T-helper 17 cell (primary cell): ENCODE data around the gene MCTP1. TPM values are rescaled to one million over a fixed set of nuclear protein-coding genes. Genes with fewer than 3 reads are reported as not detected.

ENCODE experiments used
- ATAC-seq: fragments of 150-1000 bp; cut with Tn5 transposase; 2 replicates; pipeline ENCODE4 v1.10.0; 2021; ENCODE audit warnings: mild to moderate bottlenecking, moderate library complexity
- DNase-seq, 3 donors: peaks; one replicate each; pipeline versions ENCODE4 v3.0.0 to v3.0.0-alpha.2; 2020 to 2021
- H3K9me3 ChIP-seq: one replicate; pipeline ENCODE4 v1.7.0; 2013; ENCODE audit warnings: low read length, mild to moderate bottlenecking; ENCODE audit not compliant: control insufficient read depth, poor library complexity, severe bottlenecking
- H3K27ac Mint-ChIP-seq: one replicate; pipeline ENCODE4 v1.8.0; 2022; ENCODE audit warnings: mild to moderate bottlenecking, moderate library complexity, mixed read lengths
- H3K27me3 Mint-ChIP-seq: one replicate; pipeline ENCODE4 v1.8.0; 2022; ENCODE audit warnings: mixed read lengths
- H3K36me3 Mint-ChIP-seq: one replicate; pipeline ENCODE4 v1.8.0; 2022; ENCODE audit warnings: low read depth, mixed read lengths
- H3K4me1 Mint-ChIP-seq: one replicate; pipeline ENCODE4 v1.8.0; 2022; ENCODE audit warnings: mild to moderate bottlenecking, mixed read lengths
- H3K4me3 Mint-ChIP-seq: one replicate; pipeline ENCODE4 v1.8.0; 2022; ENCODE audit warnings: mild to moderate bottlenecking, moderate library complexity, mixed read lengths
- total RNA-seq, 4 donors: library from RNA in 2 of 4; stranded (reverse) in 2 of 4; gene quantifications; one replicate each; pipeline ENCODE4 v1.2.3 and lab custom pipeline; 2022 to 2026

MCTP1 gene
- total RNA-seq, 2 donors from 2014 or later = 2.0 to 14.8 TPM

GRCh38 chr5:94759961-94760360, 524.9 kb downstream of the MCTP1 start:
- H3K9me3 ChIP-seq = no peaks in the 10 kb centered on the region
- DNase-seq (no peak), ATAC-seq (no peak)
- Mint-ChIP-seq H3K27ac (no peak overlapping the region), H3K27me3 (no peaks in the 10 kb centered on the region), H3K36me3 (no peaks in the 10 kb centered on the region), H3K4me3 (no peak overlapping the region), H3K4me1 (no peaks in the 10 kb centered on the region)

- no peaks in the 10 kb centered on the region for H3K4me1 Mint-ChIP-seq
- DNase-seq (no peak), ATAC-seq (no peak)
- no peaks in the 10 kb centered on the region for H3K27me3 Mint-ChIP-seq
- H3K27ac Mint-ChIP-seq = no peak overlapping the region
- no peaks in the 10 kb centered on the region for H3K36me3 Mint-ChIP-seq
- H3K9me3 ChIP-seq = no peaks in the 10 kb centered on the region
- H3K4me3 Mint-ChIP-seq = no peak overlapping the region
These were observed 525.9 kb downstream of the MCTP1 start for GRCh38 chr5:94759022-94759421.

- no peaks in the 10 kb centered on the region for H3K9me3 ChIP-seq
- Mint-ChIP-seq H3K27me3 (no peaks in the 10 kb centered on the region), H3K27ac (no peak overlapping the region), H3K4me1 (no peaks in the 10 kb centered on the region), H3K4me3 (no peak overlapping the region), H3K36me3 (no peaks in the 10 kb centered on the region)
- ATAC-seq = no peak
- DNase-seq = no peak
These were observed 530.1 kb downstream of the MCTP1 start for GRCh38 chr5:94754824-94755223.

- H3K27me3 Mint-ChIP-seq = no peaks in the 10 kb centered on the region
- no peak overlapping the region for H3K27ac Mint-ChIP-seq
- H3K4me1 Mint-ChIP-seq = no peaks in the 10 kb centered on the region
- no peaks in the 10 kb centered on the region for H3K9me3 ChIP-seq
- ATAC-seq = no peak
- no peak overlapping the region for H3K4me3 Mint-ChIP-seq
- no peak for DNase-seq
- H3K36me3 Mint-ChIP-seq = no peaks in the 10 kb centered on the region
These were observed 533.4 kb downstream of the MCTP1 start for GRCh38 chr5:94751460-94751859.

GRCh38 chr5:94750681-94751080, 534.2 kb downstream of the MCTP1 start:
- DNase-seq = no peak
- Mint-ChIP-seq H3K4me1 (peaks cover 2% of the 10 kb centered on the region), H3K36me3 (no peaks in the 10 kb centered on the region), H3K4me3 (no peak overlapping the region), H3K27ac (no peak overlapping the region), H3K27me3 (peaks cover 7% of the 10 kb centered on the region)
- ATAC-seq = no peak
- no peaks in the 10 kb centered on the region for H3K9me3 ChIP-seq

GRCh38 chr5:94749042-94749441, 535.9 kb downstream of the MCTP1 start:
- Mint-ChIP-seq H3K4me1 (peaks cover 2% of the 10 kb centered on the region), H3K36me3 (no peaks in the 10 kb centered on the region), H3K27ac (no peak overlapping the region), H3K4me3 (no peak overlapping the region), H3K27me3 (peaks cover 23% of the 10 kb centered on the region)
- ATAC-seq (no peak), DNase-seq (no peak)
- H3K9me3 ChIP-seq = no peaks in the 10 kb centered on the region

GRCh38 chr5:94748212-94748611, 536.7 kb downstream of the MCTP1 start:
- H3K27ac Mint-ChIP-seq = no peak overlapping the region
- ATAC-seq = no peak
- no peaks in the 10 kb centered on the region for H3K36me3 Mint-ChIP-seq

GRCh38 chr5:94747371-94747770, 537.5 kb downstream of the MCTP1 start:
- Mint-ChIP-seq H3K27me3 (peaks cover 32% of the 10 kb centered on the region), H3K27ac (no peak overlapping the region), H3K36me3 (no peaks in the 10 kb centered on the region), H3K4me3 (no peak overlapping the region), H3K4me1 (peaks cover 2% of the 10 kb centered on the region)
- DNase-seq (no peak), ATAC-seq (no peak)
- H3K9me3 ChIP-seq = no peaks in the 10 kb centered on the region

More at GRCh38 chr5:94748212-94748611, 536.7 kb downstream of the MCTP1 start:
- H3K27me3 Mint-ChIP-seq = peaks cover 26% of the 10 kb centered on the region
- peaks cover 2% of the 10 kb centered on the region for H3K4me1 Mint-ChIP-seq
- H3K4me3 Mint-ChIP-seq = no peak overlapping the region
- no peak for DNase-seq
- H3K9me3 ChIP-seq = no peaks in the 10 kb centered on the region

- no peak overlapping the region for H3K4me3 Mint-ChIP-seq
- ATAC-seq (no peak), DNase-seq (no peak)
- no peak overlapping the region for H3K27ac Mint-ChIP-seq
- H3K36me3 Mint-ChIP-seq = no peaks in the 10 kb centered on the region
- no peaks in the 10 kb centered on the region for H3K9me3 ChIP-seq
- peaks cover 2% of the 10 kb centered on the region for H3K4me1 Mint-ChIP-seq
- peaks cover 32% of the 10 kb centered on the region for H3K27me3 Mint-ChIP-seq
These were observed 538.2 kb downstream of the MCTP1 start for GRCh38 chr5:94746731-94747124.

GRCh38 chr5:94745786-94746730, 538.8 kb downstream of the MCTP1 start:
- Mint-ChIP-seq H3K36me3 (no peaks in the 10 kb centered on the region), H3K27me3 (peaks cover 32% of the 10 kb centered on the region), H3K27ac (no peak overlapping the region), H3K4me1 (peaks cover 2% of the 10 kb centered on the region), H3K4me3 (no peak overlapping the region)
- H3K9me3 ChIP-seq = no peaks in the 10 kb centered on the region
- no peak for DNase-seq
- ATAC-seq = no peak

- no peak overlapping the region for H3K4me3 Mint-ChIP-seq
These were observed 540.0 kb downstream of the MCTP1 start for GRCh38 chr5:94744906-94745305.

GRCh38 chr5:94742852-94743251, 542.0 kb downstream of the MCTP1 start:
- no peak for ATAC-seq
- no peaks in the 10 kb centered on the region for H3K36me3 Mint-ChIP-seq

More at GRCh38 chr5:94744906-94745305, 540.0 kb downstream of the MCTP1 start:
- H3K9me3 ChIP-seq = no peaks in the 10 kb centered on the region
- Mint-ChIP-seq H3K27ac (no peak overlapping the region), H3K27me3 (peaks cover 32% of the 10 kb centered on the region), H3K36me3 (no peaks in the 10 kb centered on the region), H3K4me1 (peaks cover 2% of the 10 kb centered on the region)
- DNase-seq = no peak
- ATAC-seq = no peak

GRCh38 chr5:94740286-94740685, 544.6 kb downstream of the MCTP1 start:
- no peak overlapping the region for H3K27ac Mint-ChIP-seq
- no peaks in the 10 kb centered on the region for H3K36me3 Mint-ChIP-seq

More at GRCh38 chr5:94742852-94743251, 542.0 kb downstream of the MCTP1 start:
- no peaks in the 10 kb centered on the region for H3K9me3 ChIP-seq
- peaks cover 2% of the 10 kb centered on the region for H3K4me1 Mint-ChIP-seq
- H3K4me3 Mint-ChIP-seq = no peak overlapping the region
- H3K27me3 Mint-ChIP-seq = peaks cover 32% of the 10 kb centered on the region
- H3K27ac Mint-ChIP-seq = no peak overlapping the region
- DNase-seq = no peak

GRCh38 chr5:94736498-94736897, 548.4 kb downstream of the MCTP1 start:
- H3K4me3 Mint-ChIP-seq = no peak overlapping the region
- ATAC-seq (no peak), DNase-seq (no peak)
- H3K36me3 Mint-ChIP-seq = no peaks in the 10 kb centered on the region
- no peaks in the 10 kb centered on the region for H3K4me1 Mint-ChIP-seq
- no peaks in the 10 kb centered on the region for H3K27me3 Mint-ChIP-seq
- H3K9me3 ChIP-seq = no peaks in the 10 kb centered on the region
- H3K27ac Mint-ChIP-seq = no peak overlapping the region

More at GRCh38 chr5:94740286-94740685, 544.6 kb downstream of the MCTP1 start:
- no peak for DNase-seq
- peaks cover 21% of the 10 kb centered on the region for H3K27me3 Mint-ChIP-seq
- no peak for ATAC-seq
- no peaks in the 10 kb centered on the region for H3K4me1 Mint-ChIP-seq
- H3K4me3 Mint-ChIP-seq = no peak overlapping the region
- no peaks in the 10 kb centered on the region for H3K9me3 ChIP-seq
